Neural cell (in vitro differentiated cells): ENCODE measurements around the gene SDC3. TPM values are rescaled to one million over a fixed set of nuclear protein-coding genes. Genes with fewer than 3 reads are reported as not detected.

ENCODE experiments used
- H2AFZ ChIP-seq: fragments of 200-600, 300-800 bp; sonication (generic), shearing (Covaris generic); 2 replicates; pipeline ENCODE4 v1.6.0; 2014; ENCODE audit warnings: low read depth, mild to moderate bottlenecking, antibody characterized with exemption, low read length, moderate library complexity
- H3F3A ChIP-seq: fragments of 200-600 bp; shearing (Covaris generic); 2 replicates; pipeline ENCODE4 v1.6.1; 2016; ENCODE audit warnings: mild to moderate bottlenecking, moderate library complexity, mixed read lengths, antibody characterized with exemption, low read length; ENCODE audit not compliant: insufficient read depth, poor library complexity, severe bottlenecking
- H3K27ac ChIP-seq: fragments of 200-600, 300-800 bp; sonication (generic), shearing (Covaris generic); 2 replicates; pipeline ENCODE4 v1.5.1; 2014; ENCODE audit warnings: mild to moderate bottlenecking, low read length, moderate library complexity
- H3K27me3 ChIP-seq: fragments of 300-800, 200-600 bp; sonication (generic), shearing (Covaris generic); 2 replicates; pipeline ENCODE4 v1.6.0; 2014; ENCODE audit warnings: mild to moderate bottlenecking, low read depth, low read length, moderate library complexity; ENCODE audit not compliant: insufficient read depth
- H3K36me3 ChIP-seq: fragments of 300-800, 200-600 bp; sonication (generic), shearing (Covaris generic); 2 replicates; pipeline ENCODE4 v1.5.1; 2014; ENCODE audit warnings: mild to moderate bottlenecking, antibody characterized with exemption, low read length, moderate library complexity; ENCODE audit not compliant: insufficient read depth
- H3K4me2 ChIP-seq: fragments of 300-800, 200-600 bp; sonication (generic), shearing (Covaris generic); 2 replicates; pipeline ENCODE4 v1.6.0; 2014; ENCODE audit warnings: mild to moderate bottlenecking, low read length
- H3K4me3 ChIP-seq: fragments of 300-800, 200-600 bp; sonication (generic), shearing (Covaris generic); 2 replicates; pipeline ENCODE4 v1.5.1; 2014; ENCODE audit warnings: mild to moderate bottlenecking, low read length, moderate library complexity
- H3K79me2 ChIP-seq: fragments of 200-600 bp; shearing (Covaris generic); replicated peaks from 2 replicates; pipeline ENCODE4 v1.6.0; 2014; ENCODE audit warnings: mild to moderate bottlenecking, low read length, moderate library complexity; ENCODE audit not compliant: insufficient read depth
- H3K9ac ChIP-seq: fragments of 300-800, 200-600 bp; sonication (generic), shearing (Covaris generic); 2 replicates; pipeline ENCODE4 v1.6.1; 2016; ENCODE audit warnings: mild to moderate bottlenecking, low read length, mixed read lengths
- H3K9me2 ChIP-seq: fragments of 200-600 bp; shearing (Covaris generic); 2 replicates; pipeline ENCODE4 v1.6.1; 2016; ENCODE audit warnings: mild to moderate bottlenecking, low read length, mixed read lengths; ENCODE audit not compliant: insufficient read depth
- H3K9me3 ChIP-seq: fragments of 200-600, 300-800 bp; sonication (generic), shearing (Covaris generic); 2 replicates; pipeline ENCODE4 v1.6.1; 2016; ENCODE audit warnings: mild to moderate bottlenecking, mixed run types, low read length, moderate library complexity, mixed read lengths
- H4K20me1 ChIP-seq: fragments of 200-600 bp; shearing (Covaris generic); 2 replicates; pipeline ENCODE4 v1.6.1; 2016; ENCODE audit warnings: mild to moderate bottlenecking, mixed run types; ENCODE audit not compliant: insufficient read depth
- CTCF ChIP-seq: fragments of 450-650 bp; IDR thresholded peaks from 2 replicates; pipeline ENCODE4 v1.5.1; 2014; ENCODE audit warnings: antibody characterized with exemption, mild to moderate bottlenecking, moderate library complexity; ENCODE audit not compliant: poor library complexity, severe bottlenecking
- EP300 ChIP-seq: fragments of 450-650 bp; conservative IDR thresholded peaks from 2 replicates; pipeline ENCODE4 v1.6.1; 2014; ENCODE audit warnings: antibody characterized with exemption, mild to moderate bottlenecking, moderate library complexity; ENCODE audit not compliant: poor library complexity, severe bottlenecking
- EZH2 ChIP-seq: fragments of 200-600, 300-800 bp; shearing (Covaris generic), sonication (generic); IDR thresholded peaks from 2 replicates; pipeline ENCODE4 v1.6.1; 2014; ENCODE audit warnings: antibody characterized with exemption, low read length, borderline replicate concordance, mild to moderate bottlenecking; ENCODE audit not compliant: insufficient read depth, poor library complexity, severe bottlenecking
- MXI1 ChIP-seq: fragments of 450-650 bp; conservative IDR thresholded peaks from 2 replicates; pipeline ENCODE4 v1.6.1; 2014; ENCODE audit warnings: antibody characterized with exemption, mild to moderate bottlenecking; ENCODE audit not compliant: poor library complexity, severe bottlenecking
- POLR2AphosphoS5 ChIP-seq: IDR thresholded peaks from 2 replicates; pipeline ENCODE4 v1.6.1; 2012
- RAD21 ChIP-seq: fragments of 450-650 bp; conservative IDR thresholded peaks from 2 replicates; pipeline ENCODE4 v1.6.1; 2014; ENCODE audit warnings: antibody characterized with exemption, mild to moderate bottlenecking, moderate library complexity
- REST ChIP-seq: IDR thresholded peaks from 2 replicates; pipeline ENCODE4 v1.6.1; 2012; ENCODE audit warnings: borderline replicate concordance
- SMC3 ChIP-seq: fragments of 450-650 bp; conservative IDR thresholded peaks from 2 replicates; pipeline ENCODE4 v1.6.1; 2014; ENCODE audit warnings: antibody characterized with exemption, mild to moderate bottlenecking, moderate library complexity; ENCODE audit not compliant: poor library complexity
- TAF1 ChIP-seq: IDR thresholded peaks from 2 replicates; pipeline ENCODE4 v1.6.1; 2012; ENCODE audit warnings: low read depth
- polyA plus RNA-seq: library from polyadenylated mRNA; depleted of rRNA; stranded (reverse); fragments of >200 nt; gene quantifications from 2 replicates; pipeline ENCODE4 v1.2.3, GENCODE V29; 2014

Gene SDC3
- polyA plus RNA-seq, 1 donor from 2014 or later = 55.2 TPM

GRCh38 chr1:30948278-30948677 is 39.7 kb upstream of the SDC3 start:
- Histone ChIP-seq H3K27me3 (no peaks in the 10 kb centered on the region), H3K9me2 (no peaks in the 10 kb centered on the region), H4K20me1 (no peaks in the 10 kb centered on the region), H3K4me3 (no peak overlapping the region), H3K36me3 (peaks cover 13% of the 10 kb centered on the region), H3K9me3 (no peaks in the 10 kb centered on the region), H3K27ac (no peak overlapping the region), H2AFZ (no peak overlapping the region), H3K9ac (no peak overlapping the region), H3K79me2 (peaks cover 7% of the 10 kb centered on the region), H3F3A (no peaks in the 10 kb centered on the region), H3K4me2 (no peak overlapping the region)
- TF ChIP-seq CTCF = no peak
- TF ChIP-seq POLR2AphosphoS5 = no peak
- TF ChIP-seq MXI1 = no peak
- TF ChIP-seq REST = no peak
- no peak for TF ChIP-seq EZH2
- TF ChIP-seq TAF1 = no peak
- TF ChIP-seq EP300 = no peak
- no peak for TF ChIP-seq RAD21
- TF ChIP-seq SMC3 = no peak

- Histone ChIP-seq H2AFZ (no peak overlapping the region), H3K27ac (no peak overlapping the region), H3F3A (no peaks in the 10 kb centered on the region), H3K9ac (no peak overlapping the region), H4K20me1 (no peaks in the 10 kb centered on the region), H3K27me3 (no peaks in the 10 kb centered on the region), H3K4me3 (no peak overlapping the region), H3K36me3 (peaks cover 7% of the 10 kb centered on the region), H3K9me3 (no peaks in the 10 kb centered on the region), H3K79me2 (peaks cover 7% of the 10 kb centered on the region), H3K4me2 (no peak overlapping the region), H3K9me2 (no peaks in the 10 kb centered on the region)
- TF ChIP-seq SMC3 (no peak), EZH2 (no peak), REST (no peak), CTCF (no peak)
Measured at GRCh38 chr1:30947212-30947611, 38.7 kb upstream of the SDC3 start.
